Measurements from ENCODE around the gene MYO1H. TPM values are rescaled to one million over a fixed set of nuclear protein-coding genes. Genes with fewer than 3 reads are reported as not detected.

The MYO1H gene
- total and polyA plus RNA-seq, 2 of the 13 experiments (the other 11 are each of a cell fraction or from before 2014, with no cell fraction given) = not detected

DNA sequence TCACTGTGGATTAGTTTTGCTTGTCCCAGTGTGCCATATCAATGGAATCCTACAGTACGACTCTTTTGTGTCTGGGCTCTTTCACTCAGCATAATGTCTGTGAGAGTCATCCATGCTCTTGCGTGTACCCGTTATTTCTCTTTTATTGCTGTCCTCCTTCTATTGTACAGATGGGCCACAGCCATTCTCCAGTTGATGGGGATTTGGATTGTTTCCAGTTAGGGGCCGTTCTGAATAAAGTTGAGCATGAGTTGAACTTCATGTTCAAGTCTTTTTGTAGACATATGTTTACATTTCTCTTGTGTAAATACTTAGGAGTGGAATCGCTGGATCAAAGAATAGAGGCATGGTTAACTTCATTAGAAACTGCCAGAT, 38.3 kb downstream of the MYO1H start:
- H3K4me2 ChIP-seq (ENCODE audit: low read depth, low read length) = no peak overlapping the region
- H3K27me3 ChIP-seq (ENCODE audit: control insufficient read depth in 1 of 2, insufficient read depth in 2 of 2, low read length in 2 of 2) = no peaks in the 10 kb centered on the region
- peaks cover 16% of the 10 kb centered on the region for H3K4me1 ChIP-seq (ENCODE audit: insufficient read depth, low read length)
- in situ Hi-C loops (cut with HindIII; ENCODE audit: extremely low pct_ligation_motif_present, low pct_unique_long_range_greater_than_20kb) (loop anchor here (5.0 to 10.0 kb wide), 2 partner anchors 124 to 251 kb away; no protein-coding TSS in a partner anchor), intact Hi-C loops (cut with micrococcal nuclease; ENCODE audit: unreplicated experiment) (no loop called here)
- BruUV-seq (replicated peaks) = no TSS peak
- H3K27ac ChIP-seq (ENCODE audit: extremely low read length, insufficient read depth, low read length) = no peak overlapping the region
- H3K9ac ChIP-seq (ENCODE audit: insufficient read depth, low read depth, low read length) = no peak overlapping the region
- no peak overlapping the region for H2AFZ ChIP-seq (ENCODE audit: low read length)
- 2% methylated on average over 5 of the region's 5 CpGs for WGBS (ENCODE audit: low lambda C conversion rate)
- ATAC-seq (no peak), DNase-seq (ENCODE audit: low spot score) (peak; percentile 20), FAIRE-seq (no peak)
- ChIA-PET CTCF (ENCODE audit: low intra/inter-chr PET ratio, low total read pairs) (interaction anchor here (1.5 to 6.4 kb wide), 2 partner anchors 122 to 252 kb away, joined by 8 to 87 read pairs; no protein-coding TSS in a partner anchor), POLR2A (no interaction called here)
- H3K79me2 ChIP-seq (ENCODE audit: insufficient read depth, low read length) = no peaks in the 10 kb centered on the region
- no peak overlapping the region for H3K4me3 ChIP-seq (replicated peaks in 1 of 3; ENCODE audit: insufficient read depth in 1 of 3, low read depth in 2 of 3, low read length in 3 of 3)
- H3K9me3 ChIP-seq (ENCODE audit: low read length) = no peaks in the 10 kb centered on the region
- H4K20me1 ChIP-seq (ENCODE audit: insufficient read depth, low read length) = no peaks in the 10 kb centered on the region
- H3K36me3 ChIP-seq (replicated peaks in 1 of 2; ENCODE audit: control insufficient read depth in 1 of 2, insufficient read depth in 2 of 2, low read length in 2 of 2) = no peaks in the 10 kb centered on the region
- TF ChIP-seq HES4 (CRISPR knock-in tag; IDR thresholded peaks at IDR 0.05; ENCODE audit: borderline replicate concordance) = no peak
- no peak for TF ChIP-seq ZNF253 (CRISPR knock-in tag; IDR thresholded peaks at IDR 0.05; ENCODE audit: borderline replicate concordance)
- TF ChIP-seq HOXA3 (CRISPR knock-in tag; IDR thresholded peaks at IDR 0.05) = no peak
- TF ChIP-seq ZC3H4 (CRISPR knock-in tag; IDR thresholded peaks at IDR 0.05; ENCODE audit: borderline replicate concordance) = no peak
- TF ChIP-seq, protein P1, sequence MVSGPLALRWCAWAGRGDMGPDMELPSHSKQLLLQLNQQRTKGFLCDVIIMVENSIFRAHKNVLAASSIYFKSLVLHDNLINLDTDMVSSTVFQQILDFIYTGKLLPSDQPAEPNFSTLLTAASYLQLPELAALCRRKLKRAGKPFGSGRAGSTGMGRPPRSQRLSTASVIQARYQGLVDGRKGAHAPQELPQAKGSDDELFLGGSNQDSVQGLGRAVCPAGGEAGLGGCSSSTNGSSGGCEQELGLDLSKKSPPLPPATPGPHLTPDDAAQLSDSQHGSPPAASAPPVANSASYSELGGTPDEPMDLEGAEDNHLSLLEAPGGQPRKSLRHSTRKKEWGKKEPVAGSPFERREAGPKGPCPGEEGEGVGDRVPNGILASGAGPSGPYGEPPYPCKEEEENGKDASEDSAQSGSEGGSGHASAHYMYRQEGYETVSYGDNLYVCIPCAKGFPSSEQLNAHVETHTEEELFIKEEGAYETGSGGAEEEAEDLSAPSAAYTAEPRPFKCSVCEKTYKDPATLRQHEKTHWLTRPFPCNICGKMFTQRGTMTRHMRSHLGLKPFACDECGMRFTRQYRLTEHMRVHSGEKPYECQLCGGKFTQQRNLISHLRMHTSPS (CRISPR knock-in tag; IDR thresholded peaks at IDR 0.05; ENCODE audit: low read depth) = no peak
- peak; percentile 60 for TF ChIP-seq RARA (CRISPR knock-in tag; IDR thresholded peaks at IDR 0.05)
- no peak for TF ChIP-seq SMAD9 (CRISPR knock-in tag; IDR thresholded peaks at IDR 0.05)
- peak; percentile 30; the same call in 1 of the 2 replicates for TF ChIP-seq FOXA3 (CRISPR knock-in tag; IDR thresholded peaks at IDR 0.05)
- TF ChIP-seq ZNF775 (CRISPR knock-in tag; IDR thresholded peaks at IDR 0.05; ENCODE audit: borderline replicate concordance) = no peak
- no peak for TF ChIP-seq ATF7-NPFF (CRISPR knock-in tag; IDR thresholded peaks at IDR 0.05; ENCODE audit: low read depth)
- no peak for TF ChIP-seq NFE2 (CRISPR knock-in tag; IDR thresholded peaks at IDR 0.05)
- no peak for TF ChIP-seq HDAC1 (CRISPR knock-in tag; IDR thresholded peaks at IDR 0.05)
- TF ChIP-seq SIX4 (CRISPR knock-in tag; IDR thresholded peaks at IDR 0.05) = no peak
- TF ChIP-seq, protein P2, sequence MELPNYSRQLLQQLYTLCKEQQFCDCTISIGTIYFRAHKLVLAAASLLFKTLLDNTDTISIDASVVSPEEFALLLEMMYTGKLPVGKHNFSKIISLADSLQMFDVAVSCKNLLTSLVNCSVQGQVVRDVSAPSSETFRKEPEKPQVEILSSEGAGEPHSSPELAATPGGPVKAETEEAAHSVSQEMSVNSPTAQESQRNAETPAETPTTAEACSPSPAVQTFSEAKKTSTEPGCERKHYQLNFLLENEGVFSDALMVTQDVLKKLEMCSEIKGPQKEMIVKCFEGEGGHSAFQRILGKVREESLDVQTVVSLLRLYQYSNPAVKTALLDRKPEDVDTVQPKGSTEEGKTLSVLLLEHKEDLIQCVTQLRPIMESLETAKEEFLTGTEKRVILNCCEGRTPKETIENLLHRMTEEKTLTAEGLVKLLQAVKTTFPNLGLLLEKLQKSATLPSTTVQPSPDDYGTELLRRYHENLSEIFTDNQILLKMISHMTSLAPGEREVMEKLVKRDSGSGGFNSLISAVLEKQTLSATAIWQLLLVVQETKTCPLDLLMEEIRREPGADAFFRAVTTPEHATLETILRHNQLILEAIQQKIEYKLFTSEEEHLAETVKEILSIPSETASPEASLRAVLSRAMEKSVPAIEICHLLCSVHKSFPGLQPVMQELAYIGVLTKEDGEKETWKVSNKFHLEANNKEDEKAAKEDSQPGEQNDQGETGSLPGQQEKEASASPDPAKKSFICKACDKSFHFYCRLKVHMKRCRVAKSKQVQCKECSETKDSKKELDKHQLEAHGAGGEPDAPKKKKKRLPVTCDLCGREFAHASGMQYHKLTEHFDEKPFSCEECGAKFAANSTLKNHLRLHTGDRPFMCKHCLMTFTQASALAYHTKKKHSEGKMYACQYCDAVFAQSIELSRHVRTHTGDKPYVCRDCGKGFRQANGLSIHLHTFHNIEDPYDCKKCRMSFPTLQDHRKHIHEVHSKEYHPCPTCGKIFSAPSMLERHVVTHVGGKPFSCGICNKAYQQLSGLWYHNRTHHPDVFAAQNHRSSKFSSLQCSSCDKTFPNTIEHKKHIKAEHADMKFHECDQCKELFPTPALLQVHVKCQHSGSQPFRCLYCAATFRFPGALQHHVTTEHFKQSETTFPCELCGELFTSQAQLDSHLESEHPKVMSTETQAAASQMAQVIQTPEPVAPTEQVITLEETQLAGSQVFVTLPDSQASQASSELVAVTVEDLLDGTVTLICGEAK (IDR thresholded peaks at IDR 0.05) = no peak
- TF ChIP-seq, protein P2 (CRISPR knock-in tag; IDR thresholded peaks at IDR 0.05) = peak; percentile 63; the same call in 1 of the 2 replicates
- no peak for TF ChIP-seq ZBTB42 (CRISPR knock-in tag; IDR thresholded peaks at IDR 0.05)

Measured in HepG2 (cell line).